Stimulated activated CD8-positive, alpha-beta memory T cell treated with anti-CD3 and anti-CD28 coated beads, Interleukin-4, amount 100 ng/mL, for 1 hour (primary cell): ENCODE results near the gene PPAN.

Experiments
- DNase-seq, 2 donors: peaks; one replicate each; pipeline ENCODE4 v3.0.0-alpha.2; 2020; ENCODE audit warnings: low read depth in 2 of 2, low spot score in 1 of 2

The PPAN gene

GRCh38 chr19:10138879-10139795 lies 33.0 kb downstream of the PPAN start:
- no peak for DNase-seq

- no peak for DNase-seq
Measured at GRCh38 chr19:10139952-10140351, 33.8 kb downstream of the PPAN start.

- no peak for DNase-seq
Measured at GRCh38 chr19:10141479-10141878, 35.3 kb downstream of the PPAN start.

- DNase-seq = no peak
Measured at GRCh38 chr19:10141973-10142372, 35.8 kb downstream of the PPAN start.

- DNase-seq = no peak
Measured at GRCh38 chr19:10142701-10143375, 36.7 kb downstream of the PPAN start.

GRCh38 chr19:10143681-10144080 lies 37.5 kb downstream of the PPAN start:
- no peak for DNase-seq

GRCh38 chr19:10144361-10144760 lies 38.2 kb downstream of the PPAN start:
- no peak for DNase-seq

- no peak for DNase-seq
Measured at GRCh38 chr19:10145031-10145430, 38.9 kb downstream of the PPAN start.

- no peak for DNase-seq
Measured at GRCh38 chr19:10146142-10146541, 40.0 kb downstream of the PPAN start.

GRCh38 chr19:10149427-10149826 lies 43.3 kb downstream of the PPAN start:
- DNase-seq = no peak

GRCh38 chr19:10151521-10151920 lies 45.4 kb downstream of the PPAN start:
- no peak for DNase-seq

GRCh38 chr19:10152100-10152499 lies 45.9 kb downstream of the PPAN start:
- DNase-seq = no peak

- DNase-seq = no peak
Measured at GRCh38 chr19:10155839-10156238, 49.7 kb downstream of the PPAN start.

- no peak for DNase-seq
Measured at GRCh38 chr19:10158071-10158470, 51.9 kb downstream of the PPAN start.

GRCh38 chr19:10158485-10158884 lies 52.3 kb downstream of the PPAN start:
- DNase-seq = no peak

- no peak for DNase-seq
Measured at GRCh38 chr19:10159610-10160009, 53.4 kb downstream of the PPAN start.
